Liver (tissue), 9 donors: ENCODE data around the gene GLIPR2. TPM values are rescaled to one million over a fixed set of nuclear protein-coding genes. Genes with fewer than 3 reads are reported as not detected.

Source experiments
- DNase-seq: peaks from one replicate; pipeline ENCODE4 v3.0.0-alpha.2; 2017; ENCODE audit warnings: low spot score
- H3K27ac ChIP-seq, 2 donors: one replicate each; pipeline ENCODE4 v1.7.0; 2013; ENCODE audit warnings: inconsistent platforms in 2 of 2, low read length in 2 of 2, control low read depth in 1 of 2, low read depth in 1 of 2, mild to moderate bottlenecking in 1 of 2
- H3K27me3 ChIP-seq, 4 donors: one replicate each; pipeline versions ENCODE4 v1.6.1 to v1.7.0; 2013; ENCODE audit warnings: low read length in 3 of 4, inconsistent platforms in 1 of 4, mild to moderate bottlenecking in 1 of 4, moderate library complexity in 1 of 4; ENCODE audit not compliant: control insufficient read depth in 4 of 4, insufficient read depth in 4 of 4
- H3K36me3 ChIP-seq, 4 donors: one replicate each; pipeline versions ENCODE4 v1.6.1 to v1.7.0; 2013; ENCODE audit warnings: low read length in 3 of 4, mild to moderate bottlenecking in 3 of 4, low read depth in 1 of 4, moderate library complexity in 1 of 4; ENCODE audit not compliant: control insufficient read depth in 4 of 4, insufficient read depth in 3 of 4
- H3K4me1 ChIP-seq, 4 donors: one replicate each; pipeline versions ENCODE4 v1.6.1 to v1.7.0; 2013; ENCODE audit warnings: low read length in 3 of 4, mild to moderate bottlenecking in 3 of 4, moderate library complexity in 1 of 4; ENCODE audit not compliant: control insufficient read depth in 4 of 4, insufficient read depth in 4 of 4
- H3K4me3 ChIP-seq, 3 donors: one replicate each; pipeline versions ENCODE4 v1.6.1 to v1.7.0; 2013; ENCODE audit warnings: low read length in 3 of 3, control low read depth in 1 of 3, low read depth in 1 of 3, mild to moderate bottlenecking in 1 of 3
- H3K9ac ChIP-seq, 2 donors: one replicate each; pipeline ENCODE4 v1.7.0; 2013; ENCODE audit warnings: low read length in 2 of 2, mild to moderate bottlenecking in 2 of 2, moderate library complexity in 2 of 2, control low read depth in 1 of 2, low read depth in 1 of 2
- H3K9me3 ChIP-seq, 4 donors: one replicate each; pipeline versions ENCODE4 v1.6.1 to v1.7.0; 2013; ENCODE audit warnings: low read length in 3 of 4; ENCODE audit not compliant: control insufficient read depth in 4 of 4
- ATF3 ChIP-seq: IDR thresholded peaks from 2 replicates; pipeline ENCODE4 v1.6.1; 2016; ENCODE audit warnings: antibody characterized with exemption
- FOXA1 ChIP-seq: IDR thresholded peaks from 2 replicates; pipeline ENCODE4 v1.6.1; 2016; ENCODE audit warnings: antibody characterized with exemption
- FOXA2 ChIP-seq: IDR thresholded peaks from 2 replicates; pipeline ENCODE4 v1.6.1; 2016; ENCODE audit warnings: antibody characterized with exemption
- HNF4A ChIP-seq, 2 donors: conservative IDR thresholded peaks; 2 replicates each; pipeline ENCODE4 v1.6.1; 2016; ENCODE audit warnings: antibody characterized with exemption in 2 of 2, mild to moderate bottlenecking in 2 of 2
- HNF4G ChIP-seq: IDR thresholded peaks from 2 replicates; pipeline ENCODE4 v1.6.1; 2016; ENCODE audit warnings: antibody characterized with exemption
- JUND ChIP-seq, 2 donors: IDR thresholded peaks; 2 replicates each; pipeline ENCODE4 v1.6.1; 2016; ENCODE audit warnings: antibody characterized with exemption in 2 of 2
- NR2F2 ChIP-seq: IDR thresholded peaks from 2 replicates; pipeline ENCODE4 v1.6.1; 2016; ENCODE audit warnings: antibody characterized with exemption
- RAD21 ChIP-seq, 2 donors: IDR thresholded peaks; 2 replicates each; pipeline ENCODE4 v1.6.1; 2016; ENCODE audit warnings: antibody characterized with exemption in 2 of 2, mild to moderate bottlenecking in 2 of 2
- RXRA ChIP-seq, 2 donors: IDR thresholded peaks; 2 replicates each; pipeline ENCODE4 v1.6.1; 2017 to 2018; ENCODE audit warnings: antibody characterized with exemption in 2 of 2, mild to moderate bottlenecking in 1 of 2
- SP1 ChIP-seq: IDR thresholded peaks from 2 replicates; pipeline ENCODE4 v1.6.1; 2018; ENCODE audit warnings: antibody characterized with exemption, mild to moderate bottlenecking
- TAF1 ChIP-seq: conservative IDR thresholded peaks from 2 replicates; pipeline ENCODE4 v1.6.1; 2016; ENCODE audit warnings: antibody characterized with exemption, mild to moderate bottlenecking
- YY1 ChIP-seq: IDR thresholded peaks from 2 replicates; pipeline ENCODE4 v1.6.1; 2016; ENCODE audit warnings: antibody characterized with exemption, mild to moderate bottlenecking
- WGBS: extraction: QIAGEN DNeasy Blood & Tissue Kit; methylation state at CpG from one replicate; pipeline ENCODE4 v1.1.7; 2013; 5-methylcytosine and 5-hydroxymethylcytosine counted together
- polyA plus RNA-seq, 2 donors: library from polyadenylated mRNA; stranded (reverse) in 1 of 2; unstranded in 1 of 2; fragments of 200-250 nt in 1 of 2; fragments of >200 nt in 1 of 2; fragmentation: Nextera tagmentation in 1 of 2; extraction: Ambion mirVana in 1 of 2; gene quantifications; one replicate each; pipeline versions ENCODE4 v1.2.1 to v1.2.3, GENCODE V29; 2013 to 2015
- total RNA-seq, 2 donors: library from RNA; depleted of rRNA; stranded (reverse); fragments of >200 nt; gene quantifications; one replicate each; pipeline ENCODE4 v1.2.3, GENCODE V29; 2014
- TF ChIP-seq, protein P1 (sequence below): IDR thresholded peaks from 2 replicates; pipeline ENCODE4 v1.6.1; 2016; ENCODE audit warnings: antibody characterized with exemption, mild to moderate bottlenecking
- TF ChIP-seq, protein P2 (sequence below): IDR thresholded peaks from 2 replicates; pipeline ENCODE4 v1.6.1; 2016; ENCODE audit warnings: antibody characterized with exemption
- TF ChIP-seq, protein P3 (sequence below): IDR thresholded peaks from 2 replicates; pipeline ENCODE4 v1.6.1; 2016; ENCODE audit warnings: antibody characterized with exemption
- donor health status: healthy.
- donor health status: healthy.
- donor health status: healthy.
- donor health status: healthy.
- donor health status: healthy.

The GLIPR2 gene
- total and polyA plus RNA-seq, 4 donors, result 1.7 to 17.6 (median 2.9) TPM

GRCh38 chr9:36116593-36116992 lies 19.9 kb upstream of the GLIPR2 start (continued):
- TF ChIP-seq, protein P1, sequence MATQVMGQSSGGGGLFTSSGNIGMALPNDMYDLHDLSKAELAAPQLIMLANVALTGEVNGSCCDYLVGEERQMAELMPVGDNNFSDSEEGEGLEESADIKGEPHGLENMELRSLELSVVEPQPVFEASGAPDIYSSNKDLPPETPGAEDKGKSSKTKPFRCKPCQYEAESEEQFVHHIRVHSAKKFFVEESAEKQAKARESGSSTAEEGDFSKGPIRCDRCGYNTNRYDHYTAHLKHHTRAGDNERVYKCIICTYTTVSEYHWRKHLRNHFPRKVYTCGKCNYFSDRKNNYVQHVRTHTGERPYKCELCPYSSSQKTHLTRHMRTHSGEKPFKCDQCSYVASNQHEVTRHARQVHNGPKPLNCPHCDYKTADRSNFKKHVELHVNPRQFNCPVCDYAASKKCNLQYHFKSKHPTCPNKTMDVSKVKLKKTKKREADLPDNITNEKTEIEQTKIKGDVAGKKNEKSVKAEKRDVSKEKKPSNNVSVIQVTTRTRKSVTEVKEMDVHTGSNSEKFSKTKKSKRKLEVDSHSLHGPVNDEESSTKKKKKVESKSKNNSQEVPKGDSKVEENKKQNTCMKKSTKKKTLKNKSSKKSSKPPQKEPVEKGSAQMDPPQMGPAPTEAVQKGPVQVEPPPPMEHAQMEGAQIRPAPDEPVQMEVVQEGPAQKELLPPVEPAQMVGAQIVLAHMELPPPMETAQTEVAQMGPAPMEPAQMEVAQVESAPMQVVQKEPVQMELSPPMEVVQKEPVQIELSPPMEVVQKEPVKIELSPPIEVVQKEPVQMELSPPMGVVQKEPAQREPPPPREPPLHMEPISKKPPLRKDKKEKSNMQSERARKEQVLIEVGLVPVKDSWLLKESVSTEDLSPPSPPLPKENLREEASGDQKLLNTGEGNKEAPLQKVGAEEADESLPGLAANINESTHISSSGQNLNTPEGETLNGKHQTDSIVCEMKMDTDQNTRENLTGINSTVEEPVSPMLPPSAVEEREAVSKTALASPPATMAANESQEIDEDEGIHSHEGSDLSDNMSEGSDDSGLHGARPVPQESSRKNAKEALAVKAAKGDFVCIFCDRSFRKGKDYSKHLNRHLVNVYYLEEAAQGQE, result no peak
- no peak for TF ChIP-seq SP1
- TF ChIP-seq RAD21 (IDR thresholded peaks at IDR 0.05), result no peak
- TF ChIP-seq JUND (IDR thresholded peaks at IDR 0.05), result no peak
- no peak for TF ChIP-seq RXRA (IDR thresholded peaks at IDR 0.05)

DNA sequence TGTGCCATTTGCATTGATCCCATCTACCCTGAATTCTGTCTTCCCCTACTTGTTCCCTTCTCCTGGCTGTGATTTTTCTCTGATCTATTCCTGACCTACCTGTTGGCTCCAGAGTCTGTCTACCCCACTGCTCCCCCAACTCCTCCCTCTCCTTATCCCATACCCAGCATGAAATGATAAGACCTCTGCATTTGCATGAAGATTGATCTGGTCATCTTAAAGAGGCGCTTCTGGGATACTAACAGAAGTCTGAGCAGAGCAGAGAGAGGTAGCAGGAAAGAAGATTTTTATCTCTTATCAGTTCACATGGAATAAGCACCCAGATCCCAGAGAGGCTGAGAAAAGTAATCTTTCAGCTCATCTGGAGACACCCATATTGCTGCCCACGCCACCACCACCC lies 18.3 kb upstream of the GLIPR2 start:
- Histone ChIP-seq H3K4me1 (no peaks in the 10 kb centered on the region), H3K36me3 (peaks cover 0 to 2% (median 0%) of the 10 kb centered on the region in 4 donors)

DNA sequence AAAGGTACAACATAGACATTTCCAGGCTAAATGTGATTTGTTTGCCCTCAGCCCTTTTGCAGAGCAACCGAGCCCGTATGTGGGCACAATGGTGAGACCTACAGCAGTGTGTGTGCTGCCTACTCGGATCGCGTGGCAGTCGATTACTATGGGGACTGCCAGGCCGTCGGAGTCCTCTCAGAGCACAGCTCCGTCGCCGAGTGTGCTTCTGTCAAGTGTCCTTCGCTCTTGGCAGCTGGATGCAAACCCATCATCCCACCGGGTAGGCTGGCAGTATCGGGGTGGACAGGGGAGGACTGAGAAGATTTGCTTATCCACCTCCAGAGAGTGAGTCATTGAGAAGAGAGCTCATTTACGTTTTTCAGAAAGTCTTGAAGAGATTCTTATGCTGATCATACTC lies 17.8 kb upstream of the GLIPR2 start:
- H3K27me3 ChIP-seq, result no peaks in the 10 kb centered on the region
- TF ChIP-seq NR2F2 (no peak), SP1 (no peak), FOXA2 (no peak), YY1 (no peak), TAF1 (no peak), HNF4A (conservative IDR thresholded peaks at IDR 0.05) (no peak), HNF4G (no peak), JUND (IDR thresholded peaks at IDR 0.05) (no peak), FOXA1 (no peak), RXRA (IDR thresholded peaks at IDR 0.05) (no peak)
- TF ChIP-seq, protein P2, sequence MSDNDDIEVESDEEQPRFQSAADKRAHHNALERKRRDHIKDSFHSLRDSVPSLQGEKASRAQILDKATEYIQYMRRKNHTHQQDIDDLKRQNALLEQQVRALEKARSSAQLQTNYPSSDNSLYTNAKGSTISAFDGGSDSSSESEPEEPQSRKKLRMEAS, result no peak
- TF ChIP-seq, protein P3, sequence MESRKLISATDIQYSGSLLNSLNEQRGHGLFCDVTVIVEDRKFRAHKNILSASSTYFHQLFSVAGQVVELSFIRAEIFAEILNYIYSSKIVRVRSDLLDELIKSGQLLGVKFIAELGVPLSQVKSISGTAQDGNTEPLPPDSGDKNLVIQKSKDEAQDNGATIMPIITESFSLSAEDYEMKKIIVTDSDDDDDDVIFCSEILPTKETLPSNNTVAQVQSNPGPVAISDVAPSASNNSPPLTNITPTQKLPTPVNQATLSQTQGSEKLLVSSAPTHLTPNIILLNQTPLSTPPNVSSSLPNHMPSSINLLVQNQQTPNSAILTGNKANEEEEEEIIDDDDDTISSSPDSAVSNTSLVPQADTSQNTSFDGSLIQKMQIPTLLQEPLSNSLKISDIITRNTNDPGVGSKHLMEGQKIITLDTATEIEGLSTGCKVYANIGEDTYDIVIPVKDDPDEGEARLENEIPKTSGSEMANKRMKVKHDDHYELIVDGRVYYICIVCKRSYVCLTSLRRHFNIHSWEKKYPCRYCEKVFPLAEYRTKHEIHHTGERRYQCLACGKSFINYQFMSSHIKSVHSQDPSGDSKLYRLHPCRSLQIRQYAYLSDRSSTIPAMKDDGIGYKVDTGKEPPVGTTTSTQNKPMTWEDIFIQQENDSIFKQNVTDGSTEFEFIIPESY, result no peak
- no peak overlapping the region for H3K9ac ChIP-seq
- H3K27ac ChIP-seq, result no peak overlapping the region
- H3K4me3 ChIP-seq, result no peak overlapping the region
- 88% methylated on average over 15 of the region's 15 CpGs for WGBS
- peaks cover 0 to 2% (median 0%) of the 10 kb centered on the region in 4 donors for H3K36me3 ChIP-seq
- no peaks in the 10 kb centered on the region for H3K9me3 ChIP-seq
- H3K4me1 ChIP-seq, result no peaks in the 10 kb centered on the region
- no peak for DNase-seq

More for the DNA sequence above, 18.3 kb upstream of the GLIPR2 start:
- H3K9ac ChIP-seq, result no peak overlapping the region
- no peak overlapping the region for H3K4me3 ChIP-seq
- no peak for TF ChIP-seq ATF3
- TF ChIP-seq FOXA2, result no peak
- TF ChIP-seq YY1, result no peak
- TF ChIP-seq TAF1, result no peak
- no peak for TF ChIP-seq HNF4A (conservative IDR thresholded peaks at IDR 0.05)
- TF ChIP-seq JUND (IDR thresholded peaks at IDR 0.05), result no peak
- H3K9me3 ChIP-seq, result no peaks in the 10 kb centered on the region
- H3K27ac ChIP-seq, result no peak overlapping the region
- 94% methylated on average over 2 of the region's 2 CpGs for WGBS
- no peaks in the 10 kb centered on the region for H3K27me3 ChIP-seq
- DNase-seq, result no peak
